22Rv1 (cell line): ENCODE data around the gene NBL1.

ENCODE experiments used
- CTCF ChIP-seq: fragments of 450-650 bp; IDR thresholded peaks from 2 replicates; pipeline ENCODE4 v1.5.1; 2017; ENCODE audit warnings: mild to moderate bottlenecking
- ZFX ChIP-seq: fragments of 450-650 bp; IDR thresholded peaks from 2 replicates; pipeline ENCODE4 v1.6.1; 2017; ENCODE audit warnings: antibody characterized with exemption, borderline replicate concordance

GRCh38 chr1:19636065-19636464, 8.0 kb upstream of the NBL1 start:
- TF ChIP-seq CTCF (no peak), ZFX (no peak)
